Lung (tissue), 12 donors: ENCODE results near the gene SLC22A12. TPM values are rescaled to one million over a fixed set of nuclear protein-coding genes. Genes with fewer than 3 reads are reported as not detected.

Experiments used
- ATAC-seq: fragments of 200-7000 bp; cut with Tn5 transposase; one replicate; pipeline ENCODE4 v1.9.1; 2020; ENCODE audit warnings: moderate number of reproducible peaks; ENCODE audit not compliant: insufficient read depth, low FRiP score
- DNase-seq, 3 donors: peaks; one replicate each; pipeline ENCODE4 v3.0.0-alpha.2; 2013 to 2017
- H3K27ac ChIP-seq, 2 donors: one replicate each; pipeline ENCODE4 v1.5.1; 2013; ENCODE audit warnings: mild to moderate bottlenecking in 2 of 2, moderate library complexity in 2 of 2, control low read depth in 1 of 2, inconsistent platforms in 1 of 2, low read depth in 1 of 2, low read length in 1 of 2
- H3K27me3 ChIP-seq, 3 donors: one replicate each; pipeline ENCODE4 v1.5.1; 2013; ENCODE audit warnings: low read length in 2 of 3; ENCODE audit not compliant: control insufficient read depth in 3 of 3, insufficient read depth in 3 of 3
- H3K36me3 ChIP-seq, 4 donors: one replicate each; pipeline ENCODE4 v1.5.1; 2013; ENCODE audit warnings: low read length in 4 of 4, mild to moderate bottlenecking in 1 of 4, moderate library complexity in 1 of 4; ENCODE audit not compliant: control insufficient read depth in 4 of 4, insufficient read depth in 4 of 4
- H3K4me1 ChIP-seq, 5 donors: one replicate each; pipeline ENCODE4 v1.5.1; 2013; ENCODE audit warnings: low read length in 5 of 5, mild to moderate bottlenecking in 2 of 5, moderate library complexity in 1 of 5; ENCODE audit not compliant: control insufficient read depth in 5 of 5, insufficient read depth in 5 of 5
- H3K4me3 ChIP-seq: one replicate; pipeline ENCODE4 v1.5.1; 2013; ENCODE audit warnings: mild to moderate bottlenecking, control low read depth, moderate library complexity
- H3K9ac ChIP-seq, 2 donors: one replicate each; pipeline ENCODE4 v1.5.1; 2013; ENCODE audit warnings: low read length in 2 of 2, control low read depth in 1 of 2; ENCODE audit not compliant: insufficient read depth in 1 of 2
- H3K9me3 ChIP-seq, 4 donors: one replicate each; pipeline ENCODE4 v1.5.1; 2013; ENCODE audit warnings: low read length in 3 of 4, mild to moderate bottlenecking in 1 of 4, moderate library complexity in 1 of 4; ENCODE audit not compliant: control insufficient read depth in 4 of 4, insufficient read depth in 3 of 4
- WGBS, 2 donors: extraction: QIAGEN DNeasy Blood & Tissue Kit; methylation state at CpG; one replicate each; pipeline ENCODE4 v1.1.7; 2013; 5-methylcytosine and 5-hydroxymethylcytosine counted together
- polyA plus RNA-seq, 2 donors: library from polyadenylated mRNA; stranded (reverse); fragments of 200-250 nt; gene quantifications; one replicate each; pipeline ENCODE4 v1.2.1, GENCODE V29; 2013
- total RNA-seq, 2 donors: library from RNA; depleted of rRNA in 1 of 2; stranded (reverse); fragments of >200 nt in 1 of 2; gene quantifications; one replicate each; pipeline ENCODE4 v1.2.1, GENCODE V29; 2014 to 2021
- TF ChIP-seq, protein P1 (sequence below): IDR thresholded peaks from 2 replicates; pipeline ENCODE4 v1.5.1; 2012; ENCODE audit warnings: mild to moderate bottlenecking; ENCODE audit errors: control extremely low read depth, extremely low read depth
- donor health status: control.
- donor health status: control.
- donor health status: Bipolar disorder and iron deficiency.
- donor health status: healthy.
- donor health status: DM: yes; HTN: yes; CAD: no.

SLC22A12 gene
- total and polyA plus RNA-seq, 4 donors, result not detected

DNA sequence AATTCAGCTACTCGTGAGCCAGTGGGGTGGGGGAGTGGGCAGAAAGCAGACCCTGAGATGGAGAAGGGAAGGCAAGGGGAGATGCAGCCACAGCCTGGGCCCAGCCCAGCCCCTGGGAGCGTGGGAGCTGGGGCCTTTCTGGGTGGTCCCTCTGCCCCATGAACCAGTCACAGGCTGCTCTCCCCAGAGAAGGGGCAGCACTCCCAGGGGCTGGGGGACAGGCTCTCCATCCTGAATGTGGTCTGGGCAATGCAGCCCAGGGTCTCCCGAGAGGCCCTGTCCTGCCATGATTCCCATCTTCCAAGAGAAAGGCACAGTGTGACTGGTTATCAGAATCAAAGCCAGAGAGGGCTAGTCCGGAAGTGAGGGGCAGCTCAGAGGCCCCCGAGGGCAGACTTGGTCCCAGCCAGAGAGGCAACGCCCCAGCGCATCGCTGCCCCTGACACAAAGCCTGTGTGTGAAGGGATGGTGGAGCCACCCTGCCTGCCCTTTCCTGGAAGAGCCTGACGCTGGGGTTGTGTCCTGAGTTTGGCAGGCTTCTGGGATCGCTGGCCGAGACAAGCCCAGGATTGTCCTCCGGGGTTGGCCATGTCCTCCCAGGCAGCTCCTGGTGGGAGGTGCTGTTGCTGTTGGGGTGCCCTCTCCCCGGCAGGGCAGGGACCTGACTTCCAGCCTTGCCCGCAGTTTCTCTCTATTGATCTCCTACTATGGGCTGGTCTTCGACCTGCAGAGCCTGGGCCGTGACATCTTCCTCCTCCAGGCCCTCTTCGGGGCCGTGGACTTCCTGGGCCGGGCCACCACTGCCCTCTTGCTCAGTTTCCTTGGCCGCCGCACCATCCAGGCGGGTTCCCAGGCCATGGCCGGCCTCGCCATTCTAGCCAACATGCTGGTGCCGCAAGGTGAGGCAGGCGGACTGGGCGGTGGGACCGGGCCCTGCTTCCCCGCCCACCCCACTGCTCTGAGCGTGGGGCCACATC is 23.8 kb upstream of the SLC22A12 start:
- Histone ChIP-seq H3K27me3 (no peaks in the 10 kb centered on the region), H3K4me1 (peaks cover 0 to 16% (median 5%) of the 10 kb centered on the region in 5 donors), H3K9ac (no peak overlapping the region), H3K9me3 (no peaks in the 10 kb centered on the region), H3K27ac (no peak overlapping the region), H3K36me3 (no peaks in the 10 kb centered on the region), H3K4me3 (no peak overlapping the region)
- no peak for ATAC-seq
- TF ChIP-seq, protein P1, sequence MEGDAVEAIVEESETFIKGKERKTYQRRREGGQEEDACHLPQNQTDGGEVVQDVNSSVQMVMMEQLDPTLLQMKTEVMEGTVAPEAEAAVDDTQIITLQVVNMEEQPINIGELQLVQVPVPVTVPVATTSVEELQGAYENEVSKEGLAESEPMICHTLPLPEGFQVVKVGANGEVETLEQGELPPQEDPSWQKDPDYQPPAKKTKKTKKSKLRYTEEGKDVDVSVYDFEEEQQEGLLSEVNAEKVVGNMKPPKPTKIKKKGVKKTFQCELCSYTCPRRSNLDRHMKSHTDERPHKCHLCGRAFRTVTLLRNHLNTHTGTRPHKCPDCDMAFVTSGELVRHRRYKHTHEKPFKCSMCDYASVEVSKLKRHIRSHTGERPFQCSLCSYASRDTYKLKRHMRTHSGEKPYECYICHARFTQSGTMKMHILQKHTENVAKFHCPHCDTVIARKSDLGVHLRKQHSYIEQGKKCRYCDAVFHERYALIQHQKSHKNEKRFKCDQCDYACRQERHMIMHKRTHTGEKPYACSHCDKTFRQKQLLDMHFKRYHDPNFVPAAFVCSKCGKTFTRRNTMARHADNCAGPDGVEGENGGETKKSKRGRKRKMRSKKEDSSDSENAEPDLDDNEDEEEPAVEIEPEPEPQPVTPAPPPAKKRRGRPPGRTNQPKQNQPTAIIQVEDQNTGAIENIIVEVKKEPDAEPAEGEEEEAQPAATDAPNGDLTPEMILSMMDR, result no peak
- WGBS, 2 donors, result 87 to 89% methylated on average over 30 of the region's 30 CpGs
- DNase-seq, result no peak

DNA sequence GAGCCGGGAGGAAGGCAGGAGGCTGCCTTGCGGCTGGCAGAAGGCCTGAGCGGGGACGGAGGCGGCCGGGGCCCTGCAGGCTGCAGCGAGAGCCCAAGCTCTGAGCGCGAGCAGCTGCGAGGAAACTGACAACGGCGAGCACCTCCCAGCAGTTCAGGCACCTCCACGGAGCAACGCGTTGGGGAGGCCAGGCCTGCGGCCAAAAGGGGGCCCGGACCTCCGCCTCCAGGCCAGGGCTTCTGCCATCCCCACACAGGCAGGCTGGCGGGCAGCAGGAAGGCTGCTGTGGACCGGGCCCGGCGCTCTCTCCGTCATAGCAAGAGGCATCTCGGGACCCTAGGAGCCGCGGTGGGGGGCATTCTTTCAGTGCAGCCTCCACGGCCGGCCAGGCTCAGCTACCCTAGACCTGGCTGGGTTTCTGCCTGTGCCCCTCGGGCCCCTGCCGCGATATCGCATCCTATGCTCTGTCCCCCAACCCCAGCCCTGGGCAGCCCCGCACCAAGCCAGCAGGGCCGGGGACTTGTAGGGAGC is 22.9 kb upstream of the SLC22A12 start:
- DNase-seq, result no peak
- WGBS, 2 donors, result 84% methylated on average over 30 to 34 of the region's 34 CpGs
- ATAC-seq, result no peak

DNA sequence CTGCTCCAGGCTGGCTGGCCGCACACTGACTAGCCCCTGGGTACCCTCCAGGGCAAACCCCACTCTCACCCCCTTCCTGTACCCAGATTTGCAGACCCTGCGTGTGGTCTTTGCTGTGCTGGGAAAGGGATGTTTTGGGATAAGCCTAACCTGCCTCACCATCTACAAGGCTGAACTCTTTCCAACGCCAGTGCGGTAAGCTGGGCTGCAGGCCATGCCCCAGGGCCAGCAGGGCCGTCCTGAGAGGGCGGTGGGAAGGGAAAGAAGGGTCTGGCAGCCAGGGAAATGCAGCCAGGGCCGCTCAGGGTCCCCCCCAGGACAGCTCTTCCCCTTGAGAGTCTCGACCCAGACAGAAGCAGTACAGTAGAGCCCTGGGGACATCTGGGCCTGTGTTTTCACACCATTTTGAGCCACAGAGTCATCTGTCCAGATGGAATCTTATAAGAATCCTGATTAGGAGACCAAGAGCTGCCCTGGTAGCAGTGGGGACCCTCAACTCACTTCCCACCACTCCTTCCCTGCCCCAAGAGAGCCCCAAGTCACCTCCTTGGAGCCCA is 22.4 kb upstream of the SLC22A12 start:
- no peaks in the 10 kb centered on the region for H3K9me3 ChIP-seq
- H3K4me1 ChIP-seq, result peaks cover 0 to 16% (median 5%) of the 10 kb centered on the region in 5 donors
- TF ChIP-seq, protein P1, result no peak
- H3K27me3 ChIP-seq, result no peaks in the 10 kb centered on the region
- ATAC-seq, result no peak
- no peak overlapping the region for H3K27ac ChIP-seq
- no peaks in the 10 kb centered on the region for H3K36me3 ChIP-seq
- DNase-seq, result no peak
- no peak overlapping the region for H3K9ac ChIP-seq
- 89 to 91% methylated on average over 8 of the region's 8 CpGs for WGBS, 2 donors
- no peak overlapping the region for H3K4me3 ChIP-seq

More for the DNA sequence above, 22.9 kb upstream of the SLC22A12 start:
- Histone ChIP-seq H3K4me3 (no peak overlapping the region), H3K27me3 (no peaks in the 10 kb centered on the region), H3K9ac (no peak overlapping the region), H3K36me3 (no peaks in the 10 kb centered on the region), H3K9me3 (no peaks in the 10 kb centered on the region), H3K27ac (no peak overlapping the region), H3K4me1 (peaks cover 0 to 16% (median 5%) of the 10 kb centered on the region in 5 donors)
- TF ChIP-seq, protein P1, result no peak
